Measurements from ENCODE around the gene P2RX5. TPM values are rescaled to one million over a fixed set of nuclear protein-coding genes. Genes with fewer than 3 reads are reported as not detected.
"Not testable (repeated sequence)": the region's sequence is repeated elsewhere in the genome, so short reads cannot be mapped to it uniquely, and the experiment has no call there.

Gene P2RX5
- total and polyA plus RNA-seq, 12 donors = 0.25 to 2.8 (median 0.99) TPM

DNA sequence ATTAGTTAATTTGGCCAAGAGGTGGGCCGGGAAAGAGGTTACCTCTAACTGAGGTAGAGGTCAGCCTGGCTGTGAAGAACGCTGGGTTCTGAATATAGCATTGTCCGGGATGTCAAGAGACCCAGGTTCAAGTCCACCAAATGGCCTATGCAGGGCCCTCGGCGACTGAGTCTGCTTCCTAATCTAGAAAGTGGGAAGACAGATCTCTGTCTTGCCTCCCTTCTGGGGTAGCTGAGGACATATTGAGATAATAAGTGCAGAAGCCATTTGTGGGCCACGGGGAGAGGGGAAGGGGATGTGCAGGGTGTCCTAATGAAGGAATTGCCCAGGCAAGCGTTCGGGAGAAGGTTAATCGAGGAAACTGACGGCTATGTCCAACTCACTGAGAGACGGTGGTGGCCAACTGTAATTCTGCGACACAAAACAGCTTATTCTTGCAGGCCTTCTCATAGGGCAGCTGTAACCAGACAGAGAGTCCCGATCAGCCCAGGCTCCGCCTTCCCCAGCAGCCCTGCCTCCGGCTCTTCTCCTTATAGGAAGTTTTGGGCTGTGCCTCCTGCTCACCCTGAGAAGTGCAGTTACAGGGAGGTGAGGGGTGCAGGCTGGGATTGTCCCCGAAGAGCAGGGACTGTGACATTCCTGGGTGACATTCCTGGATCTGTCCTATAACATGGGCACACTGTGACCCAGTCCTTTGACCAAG is 43.6 kb upstream of the P2RX5 start:
- H3K4me3 ChIP-seq = no peak overlapping the region
- no peaks in the 10 kb centered on the region for H3K27me3 ChIP-seq
- no peak for DNase-seq
- no peak overlapping the region for H3K27ac ChIP-seq
- intact Hi-C loops (cut with DNase I) = loop anchor here (10.0 kb wide), 1 partner anchor 105 kb away; the partner anchor contains the start of gene NCBP3 (in 2 of the 2)
- no peaks in the 10 kb centered on the region for H3K4me1 ChIP-seq (replicated peaks in 1 of 2)
- TF ChIP-seq, protein P1, sequence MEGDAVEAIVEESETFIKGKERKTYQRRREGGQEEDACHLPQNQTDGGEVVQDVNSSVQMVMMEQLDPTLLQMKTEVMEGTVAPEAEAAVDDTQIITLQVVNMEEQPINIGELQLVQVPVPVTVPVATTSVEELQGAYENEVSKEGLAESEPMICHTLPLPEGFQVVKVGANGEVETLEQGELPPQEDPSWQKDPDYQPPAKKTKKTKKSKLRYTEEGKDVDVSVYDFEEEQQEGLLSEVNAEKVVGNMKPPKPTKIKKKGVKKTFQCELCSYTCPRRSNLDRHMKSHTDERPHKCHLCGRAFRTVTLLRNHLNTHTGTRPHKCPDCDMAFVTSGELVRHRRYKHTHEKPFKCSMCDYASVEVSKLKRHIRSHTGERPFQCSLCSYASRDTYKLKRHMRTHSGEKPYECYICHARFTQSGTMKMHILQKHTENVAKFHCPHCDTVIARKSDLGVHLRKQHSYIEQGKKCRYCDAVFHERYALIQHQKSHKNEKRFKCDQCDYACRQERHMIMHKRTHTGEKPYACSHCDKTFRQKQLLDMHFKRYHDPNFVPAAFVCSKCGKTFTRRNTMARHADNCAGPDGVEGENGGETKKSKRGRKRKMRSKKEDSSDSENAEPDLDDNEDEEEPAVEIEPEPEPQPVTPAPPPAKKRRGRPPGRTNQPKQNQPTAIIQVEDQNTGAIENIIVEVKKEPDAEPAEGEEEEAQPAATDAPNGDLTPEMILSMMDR (IDR thresholded peaks at IDR 0.05) = no peak
- no peak for TF ChIP-seq POLR2A (IDR thresholded peaks at IDR 0.05)
- no peaks in the 10 kb centered on the region for H3K9me3 ChIP-seq (replicated peaks in 1 of 3)
- H3K36me3 ChIP-seq (replicated peaks in 1 of 2) = no peaks in the 10 kb centered on the region
- WGBS, 4 donors = 74 to 84% (median 78%) methylated on average over 15 to 16 of the region's 16 CpGs

DNA sequence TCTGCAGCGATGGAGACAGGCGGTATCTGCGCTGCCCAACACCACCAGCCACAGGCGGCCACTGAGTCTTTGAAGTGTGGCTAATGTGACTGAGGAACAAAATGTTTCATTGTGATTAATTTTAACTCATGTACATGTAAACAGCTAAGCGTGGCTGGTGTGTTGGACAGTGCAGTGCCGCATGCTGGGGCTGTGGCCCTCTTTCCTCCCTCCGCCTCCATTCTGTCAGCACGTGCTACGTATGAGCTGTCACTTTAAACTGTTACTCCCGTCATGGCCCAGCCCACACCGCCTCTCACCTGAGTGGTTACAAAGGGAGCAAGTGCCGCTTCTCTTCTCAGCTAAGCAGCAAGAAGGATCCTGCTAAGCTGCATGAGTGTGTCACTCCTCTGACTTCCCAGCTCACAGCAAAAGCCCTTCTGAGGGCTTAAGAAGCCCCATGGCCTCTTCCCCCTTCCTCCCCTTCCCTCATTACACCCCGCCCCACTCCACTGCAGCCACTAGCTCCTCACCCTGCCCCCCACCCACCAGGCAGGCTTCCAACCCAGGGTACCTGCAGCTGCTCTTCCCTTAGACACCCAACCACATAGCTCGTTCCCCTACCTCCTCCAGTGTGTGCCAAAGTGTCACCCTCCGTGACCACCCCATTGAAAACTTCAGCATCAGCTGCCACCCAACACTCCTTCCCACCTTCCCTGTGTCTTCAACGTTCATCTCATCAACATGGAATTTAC is 42.8 kb upstream of the P2RX5 start:
- Histone ChIP-seq H3K27me3 (no peaks in the 10 kb centered on the region), H3K27ac (no peak overlapping the region), H3K4me1 (replicated peaks in 1 of 2) (no peaks in the 10 kb centered on the region), H3K9me3 (replicated peaks in 1 of 3) (no peaks in the 10 kb centered on the region), H3K36me3 (replicated peaks in 1 of 2) (no peaks in the 10 kb centered on the region), H3K4me3 (no peak overlapping the region)
- TF ChIP-seq POLR2A (IDR thresholded peaks at IDR 0.05) = no peak
- TF ChIP-seq, protein P1 (IDR thresholded peaks at IDR 0.05) = no peak
- intact Hi-C loops (cut with DNase I) = loop anchor here (10.0 kb wide), 1 partner anchor 106 kb away; the partner anchor contains the start of gene NCBP3 (in 2 of the 2)
- WGBS, 4 donors = 63 to 75% (median 72%) methylated on average over 15 to 16 of the region's 16 CpGs
- DNase-seq = no peak

- H3K4me3 ChIP-seq = no peak overlapping the region
- 63 to 80% (median 77%) methylated on average over 7 to 8 of the region's 8 CpGs for WGBS, 4 donors
- DNase-seq = no peak
- H3K36me3 ChIP-seq (replicated peaks in 1 of 2) = no peaks in the 10 kb centered on the region
- intact Hi-C loops (cut with DNase I) = loop anchor here (10.0 kb wide), 1 partner anchor 109 kb away; the partner anchor contains the start of gene NCBP3 (in 2 of the 2)
- no peaks in the 10 kb centered on the region for H3K4me1 ChIP-seq (replicated peaks in 1 of 2)
- H3K27ac ChIP-seq = no peak overlapping the region
- H3K27me3 ChIP-seq = no peaks in the 10 kb centered on the region
- H3K9me3 ChIP-seq (replicated peaks in 1 of 3) = no peaks in the 10 kb centered on the region
- no peak for TF ChIP-seq POLR2A (IDR thresholded peaks at IDR 0.05)
- TF ChIP-seq, protein P1 (IDR thresholded peaks at IDR 0.05) = no peak
Observed at GRCh38 chr17:3735515-3735914, 39.6 kb upstream of the P2RX5 start.

DNA sequence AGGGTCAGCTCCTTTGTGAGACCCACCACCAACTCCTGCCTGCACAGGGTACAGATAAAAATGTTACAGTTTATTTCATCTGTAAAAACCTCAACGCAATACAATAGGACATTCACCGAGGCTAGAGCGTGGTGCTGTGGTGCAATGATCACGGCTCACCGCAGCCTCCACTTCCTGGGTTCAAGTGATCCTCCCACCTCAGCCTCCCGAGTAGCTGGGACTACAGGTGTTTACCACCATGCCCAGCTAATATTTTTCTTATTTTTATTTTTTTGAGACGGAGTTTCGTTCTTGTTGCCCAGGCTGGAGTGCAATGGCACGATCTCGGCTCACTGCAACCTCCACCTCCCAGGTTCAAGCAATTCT is 38.9 kb upstream of the P2RX5 start:
- H3K27me3 ChIP-seq; H3K9me3 ChIP-seq (replicated peaks in 1 of 3); DNase-seq; H3K4me3 ChIP-seq; H3K27ac ChIP-seq; H3K36me3 ChIP-seq (replicated peaks in 1 of 2); H3K4me1 ChIP-seq (replicated peaks in 1 of 2): not testable (repeated sequence)
- 83 to 89% (median 87%) methylated on average over 10 of the region's 10 CpGs for WGBS, 4 donors
- intact Hi-C loops (cut with DNase I) = loop anchor here (10.0 kb wide), 1 partner anchor 110 kb away; the partner anchor contains the start of gene NCBP3 (in 2 of the 2)

All from adrenal gland (tissue), 12 donors.